Calu3 (cell line): Measurements from ENCODE around the gene ZNF274. TPM values are rescaled to one million over a fixed set of nuclear protein-coding genes. Genes with fewer than 3 reads are reported as not detected.

Experiments used
- BruUV-seq: library from RNA; stranded (reverse); fragments of 400-500 nt; replicated peaks from 2 replicates; lab custom pipeline; 2021; lab: Mats Ljungman, UMichigan
- CTCF ChIA-PET: fragments of 300-600 bp; sonication (Branson Sonifier 250); formaldehyde crosslinking; loops from one replicate; lab custom pipeline; 2022; ENCODE audit warnings: antibody characterized with exemption; lab: Charles Lee
- DNase-seq: peaks from one replicate; pipeline ENCODE4 v3.0.0; 2022
- H3K27ac Mint-ChIP-seq: one replicate; pipeline ENCODE4 v1.8.0; 2022; ENCODE audit warnings: mixed read lengths; ENCODE audit not compliant: unreplicated experiment
- H3K27me3 Mint-ChIP-seq: one replicate; pipeline ENCODE4 v1.8.0; 2022; ENCODE audit warnings: mixed read lengths; ENCODE audit not compliant: unreplicated experiment
- H3K36me3 Mint-ChIP-seq: one replicate; pipeline ENCODE4 v1.8.0; 2022; ENCODE audit warnings: mild to moderate bottlenecking, moderate library complexity, mixed read lengths; ENCODE audit not compliant: insufficient read depth, unreplicated experiment
- H3K4me1 Mint-ChIP-seq: one replicate; pipeline ENCODE4 v1.8.0; 2022; ENCODE audit warnings: mild to moderate bottlenecking, low read depth, mixed read lengths; ENCODE audit not compliant: unreplicated experiment
- H3K4me3 Mint-ChIP-seq: one replicate; pipeline ENCODE4 v1.8.0; 2022; ENCODE audit warnings: mild to moderate bottlenecking, low read depth, moderate library complexity, mixed read lengths; ENCODE audit not compliant: unreplicated experiment
- H3K9me3 Mint-ChIP-seq: one replicate; pipeline ENCODE4 v1.8.0; 2022; ENCODE audit warnings: low read depth, mixed read lengths; ENCODE audit not compliant: unreplicated experiment
- intact Hi-C: fragments of 100-400 bp; cut with micrococcal nuclease; formaldehyde crosslinking; loops from one replicate; pipeline ENCODE4 v1.10.0; 2022; ENCODE audit not compliant: unreplicated experiment
- total RNA-seq: library from RNA; stranded (reverse); gene quantifications from 2 replicates; pipeline ENCODE4 v1.2.3, GENCODE V29; 2022
- TF ChIP-seq, protein P1 (sequence below): fragments of 200-600 bp; IDR thresholded peaks from one replicate; pipeline ENCODE4 v1.8.0; 2022; ENCODE audit warnings: antibody characterized with exemption; ENCODE audit not compliant: unreplicated experiment

The ZNF274 gene
- total RNA-seq, 1 experiment from 2014 or later, result 43.2 TPM

DNA sequence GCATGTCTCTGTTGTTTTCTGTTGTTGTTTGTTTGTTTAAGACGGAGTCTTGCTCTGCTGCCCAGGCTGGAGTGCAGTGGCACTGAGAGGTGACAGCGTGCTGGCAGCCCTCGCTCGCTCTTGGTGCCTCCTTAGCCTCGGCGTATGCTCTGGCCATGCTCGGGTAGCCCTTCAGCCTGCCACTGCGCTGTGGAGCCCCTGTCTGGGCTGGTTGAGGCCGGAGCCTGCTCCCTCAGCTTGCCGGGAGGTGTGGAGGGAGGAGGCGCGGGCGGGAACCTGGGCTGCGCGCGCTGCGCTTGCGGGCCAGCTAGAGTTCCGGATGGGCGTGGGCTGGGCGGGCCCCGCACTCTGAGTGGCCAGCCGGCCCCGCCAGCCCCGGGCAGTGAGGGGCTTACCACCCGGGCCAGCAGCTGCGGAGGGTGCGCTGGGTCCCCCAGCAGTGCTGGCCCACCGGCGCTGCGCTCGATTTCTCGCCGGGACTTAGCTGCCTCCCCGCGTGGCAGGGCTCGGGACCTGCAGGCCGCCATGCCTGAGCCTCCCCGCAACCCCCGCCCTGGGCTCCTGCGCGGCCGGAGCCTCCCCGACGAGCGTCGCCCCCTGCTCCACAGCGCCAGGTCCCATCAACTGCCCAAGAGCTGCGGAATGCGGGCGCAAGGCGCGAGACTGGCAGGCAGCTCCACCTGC, 25.7 kb upstream of the ZNF274 start:
- TF ChIP-seq, protein P1, sequence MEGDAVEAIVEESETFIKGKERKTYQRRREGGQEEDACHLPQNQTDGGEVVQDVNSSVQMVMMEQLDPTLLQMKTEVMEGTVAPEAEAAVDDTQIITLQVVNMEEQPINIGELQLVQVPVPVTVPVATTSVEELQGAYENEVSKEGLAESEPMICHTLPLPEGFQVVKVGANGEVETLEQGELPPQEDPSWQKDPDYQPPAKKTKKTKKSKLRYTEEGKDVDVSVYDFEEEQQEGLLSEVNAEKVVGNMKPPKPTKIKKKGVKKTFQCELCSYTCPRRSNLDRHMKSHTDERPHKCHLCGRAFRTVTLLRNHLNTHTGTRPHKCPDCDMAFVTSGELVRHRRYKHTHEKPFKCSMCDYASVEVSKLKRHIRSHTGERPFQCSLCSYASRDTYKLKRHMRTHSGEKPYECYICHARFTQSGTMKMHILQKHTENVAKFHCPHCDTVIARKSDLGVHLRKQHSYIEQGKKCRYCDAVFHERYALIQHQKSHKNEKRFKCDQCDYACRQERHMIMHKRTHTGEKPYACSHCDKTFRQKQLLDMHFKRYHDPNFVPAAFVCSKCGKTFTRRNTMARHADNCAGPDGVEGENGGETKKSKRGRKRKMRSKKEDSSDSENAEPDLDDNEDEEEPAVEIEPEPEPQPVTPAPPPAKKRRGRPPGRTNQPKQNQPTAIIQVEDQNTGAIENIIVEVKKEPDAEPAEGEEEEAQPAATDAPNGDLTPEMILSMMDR, result no peak
- Mint-ChIP-seq H3K9me3 (peaks cover 17% of the 10 kb centered on the region), H3K27ac (no peak overlapping the region), H3K4me3 (no peak overlapping the region), H3K36me3 (peaks cover 26% of the 10 kb centered on the region), H3K27me3 (no peaks in the 10 kb centered on the region), H3K4me1 (peaks cover 7% of the 10 kb centered on the region)
- CTCF ChIA-PET, result no interaction called here
- intact Hi-C loops, result no loop called here
- no TSS peak for BruUV-seq
- no peak for DNase-seq

DNA sequence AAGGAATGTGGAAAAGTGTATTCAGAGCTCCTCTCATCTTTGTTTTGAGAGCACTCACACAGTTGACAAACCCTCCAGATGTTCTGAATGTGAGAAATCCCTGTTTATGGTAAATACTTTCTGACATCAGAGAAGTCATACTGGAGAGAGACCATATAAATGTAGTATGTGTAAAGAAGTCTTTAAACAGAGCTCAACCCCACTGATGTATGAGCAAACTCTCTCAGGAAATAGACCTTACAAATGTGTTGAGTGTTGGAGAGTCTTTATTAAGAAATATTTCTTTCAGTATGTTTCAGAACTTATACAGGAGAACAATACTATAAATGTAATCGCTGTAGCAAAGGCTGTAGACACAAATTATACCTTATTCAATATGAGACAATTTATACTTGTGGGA, 16.6 kb upstream of the ZNF274 start:
- CTCF ChIA-PET, result no interaction called here
- H3K36me3 Mint-ChIP-seq, result no peaks in the 10 kb centered on the region
- no peak overlapping the region for H3K4me3 Mint-ChIP-seq
- H3K4me1 Mint-ChIP-seq, result no peaks in the 10 kb centered on the region
- no peak for DNase-seq
- no peaks in the 10 kb centered on the region for H3K27me3 Mint-ChIP-seq
- TF ChIP-seq, protein P1, result no peak
- intact Hi-C loops, result no loop called here
- no peak overlapping the region for H3K27ac Mint-ChIP-seq
- peaks cover 25% of the 10 kb centered on the region for H3K9me3 Mint-ChIP-seq
- BruUV-seq, result no TSS peak

DNA sequence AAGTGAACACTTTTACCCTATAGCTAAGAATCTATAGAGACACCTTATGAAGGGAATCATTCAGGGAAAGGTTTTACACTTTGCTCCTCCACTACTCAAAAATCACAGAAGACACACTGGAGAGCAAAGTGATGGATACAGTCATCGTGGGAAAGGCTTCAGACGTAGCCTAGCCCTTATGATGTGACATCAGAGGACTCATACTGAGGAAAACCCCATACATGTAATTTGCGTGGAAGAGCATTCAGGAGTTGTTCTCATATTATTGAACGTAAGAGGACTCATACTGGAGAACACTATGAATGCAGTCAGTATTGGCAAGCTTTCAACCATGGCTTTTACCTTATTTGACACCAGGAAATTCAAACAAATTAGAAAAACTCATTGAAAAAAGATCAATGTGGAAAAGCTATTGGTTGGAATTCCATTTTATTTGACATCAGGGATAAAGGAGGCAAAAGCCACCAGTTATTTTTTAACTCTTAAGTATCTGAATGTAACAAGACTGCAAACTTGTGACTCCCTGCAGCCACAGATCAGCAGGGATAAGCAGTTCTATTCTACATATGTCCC, 16.1 kb upstream of the ZNF274 start:
- Mint-ChIP-seq H3K4me1 (no peaks in the 10 kb centered on the region), H3K4me3 (no peak overlapping the region), H3K9me3 (peaks cover 23% of the 10 kb centered on the region), H3K27ac (no peak overlapping the region), H3K36me3 (no peaks in the 10 kb centered on the region), H3K27me3 (no peaks in the 10 kb centered on the region)
- intact Hi-C loops, result no loop called here
- CTCF ChIA-PET, result no interaction called here
- no peak for DNase-seq
- BruUV-seq, result no TSS peak
- TF ChIP-seq, protein P1, result no peak

DNA sequence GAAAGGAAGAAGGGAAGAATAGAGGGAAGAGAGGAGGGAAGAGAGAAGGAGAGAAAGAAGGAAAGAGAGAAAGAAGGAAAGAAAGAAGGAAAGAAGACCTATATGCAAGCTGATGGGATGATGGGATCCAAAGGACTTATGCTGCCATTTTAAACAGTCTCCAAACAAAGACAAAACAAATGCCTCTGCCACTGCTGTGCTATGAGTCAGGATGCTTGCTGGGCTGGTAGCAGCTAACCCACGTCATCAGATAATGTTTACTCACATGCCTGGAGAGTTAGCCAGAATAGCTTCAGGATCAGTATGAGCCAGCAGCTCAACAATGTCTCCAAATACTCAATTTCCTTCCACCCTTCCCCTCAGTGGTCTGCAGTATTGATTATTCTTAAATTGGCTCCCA, 12.0 kb upstream of the ZNF274 start:
- H3K9me3 Mint-ChIP-seq, result peaks cover 12% of the 10 kb centered on the region
- no peaks in the 10 kb centered on the region for H3K27me3 Mint-ChIP-seq
- DNase-seq, result no peak
- H3K27ac Mint-ChIP-seq, result no peak overlapping the region
- intact Hi-C loops, result no loop called here
- no peaks in the 10 kb centered on the region for H3K4me1 Mint-ChIP-seq
- TF ChIP-seq, protein P1, result no peak
- H3K36me3 Mint-ChIP-seq, result no peaks in the 10 kb centered on the region
- no TSS peak for BruUV-seq
- H3K4me3 Mint-ChIP-seq, result no peak overlapping the region
- CTCF ChIA-PET, result no interaction called here
